Fibroblast of mammary gland (primary cell): Measurements from ENCODE around the gene KDM4B.
A peak's percentile ranks its signal among the peaks of the same experiment; 100 is the strongest.

Experiments used
- DNase-seq: peaks from one replicate; pipeline ENCODE4 v3.0.0-alpha.2; 2010; ENCODE audit warnings: low read depth
- H3K4me3 ChIP-seq: 2 replicates; pipeline ENCODE4 v1.5.1; 2011; ENCODE audit warnings: low read depth, mild to moderate bottlenecking, low read length, moderate library complexity; ENCODE audit not compliant: control insufficient read depth
- CTCF ChIP-seq: conservative IDR thresholded peaks from 2 replicates; pipeline ENCODE4 v1.5.1; 2011; ENCODE audit warnings: low read depth, low read length, inconsistent platforms; ENCODE audit not compliant: control insufficient read depth, insufficient read depth

The KDM4B gene

GRCh38 chr19:4968462-4969291 lies at the start of gene KDM4B:
KDM4B (plus strand) TSS chr19:4969113; CDS start chr19:5032891, 63,778 bp downstream.
- no peak for TF ChIP-seq CTCF

GRCh38 chr19:4922530-4923275 lies 46.2 kb upstream of the KDM4B start:
- no peak for TF ChIP-seq CTCF
- no peak for DNase-seq
- no peak overlapping the region for H3K4me3 ChIP-seq

More at GRCh38 chr19:4968462-4969291, at the start of gene KDM4B:
- H3K4me3 ChIP-seq, result peak within 1 kb of the TSS; percentile 62
- peak; percentile 99 for DNase-seq

- no peak for TF ChIP-seq CTCF
- DNase-seq, result no peak
These were observed 45.6 kb upstream of the KDM4B start for GRCh38 chr19:4923276-4923747.

GRCh38 chr19:4929186-4929585 lies 39.7 kb upstream of the KDM4B start:
- no peak overlapping the region for H3K4me3 ChIP-seq
- peak; percentile 88 for DNase-seq
- no peak for TF ChIP-seq CTCF

More at GRCh38 chr19:4923276-4923747, 45.6 kb upstream of the KDM4B start:
- H3K4me3 ChIP-seq, result no peak overlapping the region

- no peak overlapping the region for H3K4me3 ChIP-seq
- no peak for TF ChIP-seq CTCF
- peak; percentile 93 for DNase-seq
These were observed 38.2 kb upstream of the KDM4B start for GRCh38 chr19:4930664-4931063.

- no peak overlapping the region for H3K4me3 ChIP-seq
- no peak for TF ChIP-seq CTCF
- no peak for DNase-seq
These were observed 36.2 kb upstream of the KDM4B start for GRCh38 chr19:4932711-4933110.
